Subcutaneous adipose tissue (tissue), 4 donors: ENCODE measurements around the gene SPTY2D1. TPM values are rescaled to one million over a fixed set of nuclear protein-coding genes. Genes with fewer than 3 reads are reported as not detected.

ENCODE experiments used
- total RNA-seq, 4 donors: library from RNA; depleted of rRNA; stranded (reverse); fragments of >200 nt; gene quantifications; one replicate each; pipeline ENCODE4 v1.1.0, GENCODE V29; 2016
- TF ChIP-seq, protein P1 (sequence below): fragments of 450-650 bp; IDR thresholded peaks from one replicate; pipeline ENCODE4 v1.5.1; 2016; ENCODE audit warnings: low read depth, mild to moderate bottlenecking, control low read depth, antibody characterized with exemption, moderate library complexity

SPTY2D1 gene
- total RNA-seq, 4 donors from 2014 or later, result 16.7 to 22.6 (median 20.2) TPM

DNA sequence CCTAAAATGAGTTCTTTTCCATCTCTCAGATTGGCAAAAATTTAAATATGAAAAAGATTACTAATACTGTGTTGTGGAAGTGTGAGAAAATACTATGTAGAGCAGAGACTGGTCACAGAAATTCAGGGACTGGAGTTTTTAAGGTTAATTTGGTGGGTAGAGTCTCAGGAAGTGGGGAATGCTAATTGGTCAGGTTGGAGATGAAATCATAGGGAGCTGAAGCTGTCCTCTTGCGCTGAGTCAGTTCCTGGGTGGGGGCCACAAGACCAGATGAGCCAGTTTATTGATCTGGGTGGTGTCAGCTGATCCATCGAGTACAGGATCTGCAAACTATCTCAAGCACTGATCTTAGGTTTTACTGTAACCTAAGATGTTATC, 35.1 kb upstream of the SPTY2D1 start:
- TF ChIP-seq, protein P1, sequence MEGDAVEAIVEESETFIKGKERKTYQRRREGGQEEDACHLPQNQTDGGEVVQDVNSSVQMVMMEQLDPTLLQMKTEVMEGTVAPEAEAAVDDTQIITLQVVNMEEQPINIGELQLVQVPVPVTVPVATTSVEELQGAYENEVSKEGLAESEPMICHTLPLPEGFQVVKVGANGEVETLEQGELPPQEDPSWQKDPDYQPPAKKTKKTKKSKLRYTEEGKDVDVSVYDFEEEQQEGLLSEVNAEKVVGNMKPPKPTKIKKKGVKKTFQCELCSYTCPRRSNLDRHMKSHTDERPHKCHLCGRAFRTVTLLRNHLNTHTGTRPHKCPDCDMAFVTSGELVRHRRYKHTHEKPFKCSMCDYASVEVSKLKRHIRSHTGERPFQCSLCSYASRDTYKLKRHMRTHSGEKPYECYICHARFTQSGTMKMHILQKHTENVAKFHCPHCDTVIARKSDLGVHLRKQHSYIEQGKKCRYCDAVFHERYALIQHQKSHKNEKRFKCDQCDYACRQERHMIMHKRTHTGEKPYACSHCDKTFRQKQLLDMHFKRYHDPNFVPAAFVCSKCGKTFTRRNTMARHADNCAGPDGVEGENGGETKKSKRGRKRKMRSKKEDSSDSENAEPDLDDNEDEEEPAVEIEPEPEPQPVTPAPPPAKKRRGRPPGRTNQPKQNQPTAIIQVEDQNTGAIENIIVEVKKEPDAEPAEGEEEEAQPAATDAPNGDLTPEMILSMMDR, result no peak

DNA sequence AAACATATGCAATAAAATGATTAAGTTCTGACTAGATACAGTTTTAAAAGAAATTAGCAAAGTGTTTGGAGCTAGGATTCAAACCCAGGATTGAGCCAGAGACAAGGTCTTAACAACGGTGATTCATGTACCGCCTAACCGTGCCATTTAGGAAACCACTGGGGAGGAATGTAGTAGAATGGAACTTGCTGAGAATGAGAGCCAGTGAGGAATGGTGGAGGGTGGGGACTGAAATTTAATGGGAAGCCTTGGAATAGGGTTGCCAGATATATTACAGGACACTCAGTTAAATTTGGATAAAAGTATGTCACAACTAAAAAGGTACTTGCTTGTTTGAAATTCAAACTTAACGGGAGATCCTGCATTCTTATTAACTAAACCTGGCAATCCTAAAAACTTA, 34.0 kb upstream of the SPTY2D1 start:
- TF ChIP-seq, protein P1, result no peak

DNA sequence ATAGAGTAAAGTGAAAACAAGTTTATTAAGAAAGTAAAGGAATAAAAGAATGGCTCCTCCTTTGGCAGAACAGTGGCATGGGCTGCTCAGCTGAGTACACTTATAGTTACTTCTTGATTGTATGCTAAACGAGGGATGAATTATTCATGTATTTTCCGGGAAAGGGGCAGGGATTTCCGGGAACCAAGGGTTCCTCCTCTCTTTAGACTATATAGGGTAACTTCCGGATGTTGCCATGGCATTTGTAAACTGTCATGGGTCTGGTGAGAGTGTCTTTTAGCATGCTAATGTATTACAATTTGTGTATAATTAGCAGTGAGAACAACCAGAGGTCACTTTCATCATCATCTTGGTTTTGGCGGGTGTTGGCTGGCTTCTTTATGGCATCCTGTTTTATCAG, 23.5 kb upstream of the SPTY2D1 start:
- TF ChIP-seq, protein P1, result no peak

DNA sequence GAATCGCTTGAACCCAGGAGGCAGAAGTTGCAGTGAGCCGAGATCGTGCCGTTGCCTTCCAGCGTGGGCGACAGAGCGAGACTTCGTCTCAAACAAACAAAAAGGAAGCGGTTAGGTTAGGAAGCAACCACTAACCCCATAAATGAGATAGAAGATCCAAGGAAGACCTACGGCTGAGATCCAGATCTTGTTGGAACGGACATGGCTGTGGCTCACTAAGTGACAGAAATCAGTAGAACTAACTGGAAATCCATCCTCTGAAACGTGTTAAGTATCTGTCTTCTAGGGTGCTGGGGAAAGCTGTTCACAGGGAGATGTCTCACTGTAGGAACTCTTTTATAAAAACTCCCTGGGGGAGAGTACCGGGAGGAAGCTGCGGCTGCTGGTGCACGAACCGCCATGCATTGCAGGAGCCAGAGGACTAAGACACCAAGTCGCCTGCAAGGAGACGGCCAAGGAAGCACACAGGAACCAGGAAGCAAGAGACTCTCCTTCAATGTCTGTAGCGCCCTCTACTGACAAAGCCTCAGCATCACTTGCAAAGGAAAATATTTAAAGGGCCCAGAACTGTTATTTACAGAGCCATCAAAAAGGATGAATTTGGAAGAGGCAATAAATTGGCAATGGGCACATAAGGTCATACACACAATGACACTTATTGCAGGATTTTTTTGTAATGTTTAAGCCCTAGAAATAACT, 16.9 kb upstream of the SPTY2D1 start:
- TF ChIP-seq, protein P1, result no peak

DNA sequence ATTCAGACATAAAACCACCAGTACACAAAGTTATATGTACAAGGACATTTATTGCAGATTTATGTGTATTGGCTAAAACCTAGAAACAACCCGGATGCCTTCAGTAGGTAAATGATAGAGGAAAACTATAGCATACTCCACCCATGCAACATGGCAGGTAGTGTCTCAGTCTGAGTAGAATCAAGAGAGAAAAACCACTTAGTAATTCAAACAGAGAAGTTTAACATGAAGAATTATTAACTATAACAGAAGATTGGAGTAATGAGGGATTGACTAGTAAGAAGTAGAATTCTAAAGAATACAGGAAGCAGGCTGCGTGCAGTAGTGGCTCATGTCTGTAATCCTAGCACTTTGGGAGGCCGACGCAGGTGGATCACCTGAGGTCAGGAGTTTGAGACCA, 16.2 kb upstream of the SPTY2D1 start:
- TF ChIP-seq, protein P1, result no peak

DNA sequence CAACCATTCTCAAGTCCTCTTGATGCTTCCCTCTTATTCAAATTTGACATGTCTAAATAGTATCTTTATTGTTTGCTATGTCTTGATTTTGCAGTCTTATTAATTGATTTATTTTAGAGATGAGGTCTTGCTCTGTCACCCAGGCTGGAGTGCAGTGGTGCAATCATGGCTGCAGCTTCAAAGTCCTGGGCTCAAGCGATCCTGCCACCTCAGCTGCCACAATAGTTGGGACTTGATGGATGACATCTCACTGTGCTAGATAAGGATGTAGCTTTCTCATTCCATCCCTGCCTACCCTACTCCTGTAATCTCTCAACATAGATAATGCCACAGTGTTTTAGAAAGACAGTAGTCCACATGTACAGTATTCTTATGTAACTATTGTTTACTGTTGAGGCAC, 7.5 kb upstream of the SPTY2D1 start:
- TF ChIP-seq, protein P1, result no peak

DNA sequence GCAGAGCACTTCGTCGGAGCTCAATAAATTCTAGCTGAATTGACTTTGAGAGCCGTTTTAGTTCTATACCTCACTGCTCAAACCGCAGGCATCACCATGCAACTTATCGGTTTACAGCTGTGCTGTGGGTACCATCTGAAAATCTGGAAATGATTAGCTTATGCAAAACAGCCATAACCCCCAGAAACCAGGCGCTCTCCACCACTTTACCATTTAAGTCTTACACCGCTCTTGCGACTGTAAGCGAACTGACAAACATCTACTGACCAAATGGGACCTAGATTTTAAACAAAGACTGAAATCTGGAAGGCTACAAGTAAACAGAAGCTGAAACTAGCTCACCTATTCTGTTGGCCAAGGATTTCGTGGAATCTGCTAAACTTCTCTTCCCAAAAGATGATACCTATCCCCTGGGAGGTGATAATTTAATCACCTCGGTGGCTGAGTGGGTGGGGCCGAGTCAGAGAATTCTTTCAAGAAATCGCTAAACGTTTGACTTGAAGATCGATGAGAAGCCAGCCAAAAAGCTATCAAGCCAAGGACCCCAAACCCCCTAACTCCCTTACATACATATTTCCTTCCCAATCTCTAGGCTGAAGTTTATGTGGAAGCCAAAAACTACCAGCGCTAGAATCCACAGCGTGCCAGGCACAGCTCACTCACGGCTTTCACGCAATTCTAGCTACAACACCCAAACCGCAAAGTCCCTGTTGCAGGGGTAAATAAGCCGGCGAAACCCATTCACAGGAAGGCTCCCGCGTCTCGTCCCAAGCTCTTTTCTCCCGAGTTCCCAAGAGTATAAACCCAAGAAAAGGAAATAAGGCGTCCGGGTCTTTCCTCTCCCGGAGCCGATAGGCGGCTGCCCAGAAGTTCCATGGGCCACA, 644 bp downstream of the SPTY2D1 start:
- TF ChIP-seq, protein P1, result no peak
